Suprapubic skin (tissue), 4 donors: ENCODE results near the gene PRKRA. TPM values are rescaled to one million over a fixed set of nuclear protein-coding genes. Genes with fewer than 3 reads are reported as not detected.

ENCODE experiments used
- DNase-seq, 2 donors: peaks; one replicate each; pipeline ENCODE4 v3.0.0-alpha.2; 2019; ENCODE audit warnings: low spot score in 2 of 2
- H3K27ac ChIP-seq: fragments of 200-600 bp; sonication (generic); one replicate; pipeline ENCODE4 v1.5.1; 2019
- H3K27me3 ChIP-seq: fragments of 200-600 bp; sonication (generic); one replicate; pipeline ENCODE4 v1.5.1; 2019
- H3K36me3 ChIP-seq: fragments of 200-600 bp; sonication (generic); one replicate; pipeline ENCODE4 v1.5.1; 2019
- H3K4me1 ChIP-seq: fragments of 200-600 bp; sonication (generic); one replicate; pipeline ENCODE4 v1.5.1; 2019
- H3K4me3 ChIP-seq: fragments of 200-600 bp; sonication (generic); one replicate; pipeline ENCODE4 v1.5.1; 2019; ENCODE audit warnings: mild to moderate bottlenecking
- H3K9me3 ChIP-seq: fragments of 200-600 bp; sonication (generic); one replicate; pipeline ENCODE4 v1.5.1; 2019
- EP300 ChIP-seq: sonication (generic); formaldehyde crosslinking; IDR thresholded peaks from one replicate; pipeline ENCODE4 v1.6.1; 2017; ENCODE audit warnings: antibody characterized with exemption
- POLR2A ChIP-seq, 2 donors: fragments of 450-650 bp; IDR thresholded peaks; one replicate each; pipeline ENCODE4 v1.6.1; 2017; ENCODE audit warnings: antibody characterized with exemption in 2 of 2, mild to moderate bottlenecking in 2 of 2, moderate library complexity in 2 of 2
- POLR2AphosphoS5 ChIP-seq, 3 donors: sonication (generic); formaldehyde crosslinking; IDR thresholded peaks; one replicate each; pipeline ENCODE4 v1.6.1; 2017; ENCODE audit warnings: antibody characterized with exemption in 3 of 3
- WGBS: methylation state at CpG from one replicate; pipeline ENCODE4 v1.1.5; 2018; 5-methylcytosine and 5-hydroxymethylcytosine counted together
- total RNA-seq, 4 donors: library from RNA; depleted of rRNA; stranded (reverse); fragments of >200 nt; gene quantifications; one replicate each; pipeline ENCODE4 v1.1.0, GENCODE V29; 2016
- TF ChIP-seq, protein P1 (sequence below), 2 donors: fragments of 200-600 bp in 1 of 2; fragments of 450-650 bp in 1 of 2; sonication (generic) in 1 of 2; IDR thresholded peaks; one replicate each; pipeline ENCODE4 v1.5.1; 2016 to 2019; ENCODE audit warnings: antibody characterized with exemption in 2 of 2, mild to moderate bottlenecking in 1 of 2, moderate library complexity in 1 of 2

Gene PRKRA
- total RNA-seq, 4 donors from 2014 or later, result 48.7 to 83.2 (median 56.8) TPM

- 92% methylated on average over 2 of the region's 2 CpGs for WGBS
- Histone ChIP-seq H3K4me1 (no peaks in the 10 kb centered on the region), H3K36me3 (peaks cover under 1% of the 10 kb centered on the region), H3K27ac (no peak overlapping the region), H3K27me3 (no peaks in the 10 kb centered on the region), H3K4me3 (no peak overlapping the region), H3K9me3 (no peaks in the 10 kb centered on the region)
- DNase-seq, result no peak
- TF ChIP-seq, protein P1, sequence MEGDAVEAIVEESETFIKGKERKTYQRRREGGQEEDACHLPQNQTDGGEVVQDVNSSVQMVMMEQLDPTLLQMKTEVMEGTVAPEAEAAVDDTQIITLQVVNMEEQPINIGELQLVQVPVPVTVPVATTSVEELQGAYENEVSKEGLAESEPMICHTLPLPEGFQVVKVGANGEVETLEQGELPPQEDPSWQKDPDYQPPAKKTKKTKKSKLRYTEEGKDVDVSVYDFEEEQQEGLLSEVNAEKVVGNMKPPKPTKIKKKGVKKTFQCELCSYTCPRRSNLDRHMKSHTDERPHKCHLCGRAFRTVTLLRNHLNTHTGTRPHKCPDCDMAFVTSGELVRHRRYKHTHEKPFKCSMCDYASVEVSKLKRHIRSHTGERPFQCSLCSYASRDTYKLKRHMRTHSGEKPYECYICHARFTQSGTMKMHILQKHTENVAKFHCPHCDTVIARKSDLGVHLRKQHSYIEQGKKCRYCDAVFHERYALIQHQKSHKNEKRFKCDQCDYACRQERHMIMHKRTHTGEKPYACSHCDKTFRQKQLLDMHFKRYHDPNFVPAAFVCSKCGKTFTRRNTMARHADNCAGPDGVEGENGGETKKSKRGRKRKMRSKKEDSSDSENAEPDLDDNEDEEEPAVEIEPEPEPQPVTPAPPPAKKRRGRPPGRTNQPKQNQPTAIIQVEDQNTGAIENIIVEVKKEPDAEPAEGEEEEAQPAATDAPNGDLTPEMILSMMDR (IDR thresholded peaks at IDR 0.05), result no peak
- TF ChIP-seq POLR2AphosphoS5 (IDR thresholded peaks at IDR 0.05) (no peak), EP300 (no peak)
These were observed 55.7 kb downstream of the PRKRA start for GRCh38 chr2:178395295-178395694.

GRCh38 chr2:178394859-178395258, 56.1 kb downstream of the PRKRA start:
- no peaks in the 10 kb centered on the region for H3K9me3 ChIP-seq
- peaks cover 4% of the 10 kb centered on the region for H3K36me3 ChIP-seq
- H3K4me3 ChIP-seq, result no peak overlapping the region
- no peak overlapping the region for H3K27ac ChIP-seq
- no peaks in the 10 kb centered on the region for H3K27me3 ChIP-seq
- TF ChIP-seq EP300 (no peak), POLR2AphosphoS5 (IDR thresholded peaks at IDR 0.05) (no peak), POLR2A (IDR thresholded peaks at IDR 0.05) (no peak)
- TF ChIP-seq, protein P1 (IDR thresholded peaks at IDR 0.05), result no peak
- H3K4me1 ChIP-seq, result no peaks in the 10 kb centered on the region
- no peak for DNase-seq

DNA sequence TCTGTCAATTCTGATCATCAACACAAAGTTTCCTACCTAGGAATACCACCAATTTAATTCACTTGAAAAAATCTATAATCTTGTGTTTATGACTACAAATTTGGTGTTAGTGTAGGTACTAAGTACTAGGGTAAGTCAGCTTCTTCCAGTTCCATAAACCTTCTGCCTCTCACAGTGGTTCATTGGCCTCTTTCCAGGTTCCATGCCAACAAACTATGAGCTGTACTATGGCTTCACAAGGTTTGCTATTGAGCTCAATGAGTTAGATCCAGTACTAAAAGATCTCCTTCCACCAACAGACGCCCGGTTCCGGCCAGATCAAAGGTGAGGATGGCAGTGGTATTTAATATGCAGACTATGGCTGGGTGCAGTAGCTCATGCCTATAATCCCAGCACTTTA, 58.8 kb downstream of the PRKRA start:
- 94% methylated on average over 3 of the region's 3 CpGs for WGBS
- Histone ChIP-seq H3K9me3 (no peaks in the 10 kb centered on the region), H3K27me3 (no peaks in the 10 kb centered on the region), H3K4me3 (no peak overlapping the region), H3K27ac (no peak overlapping the region), H3K36me3 (peaks cover 11% of the 10 kb centered on the region), H3K4me1 (no peaks in the 10 kb centered on the region)
- TF ChIP-seq POLR2AphosphoS5 (IDR thresholded peaks at IDR 0.05) (no peak), EP300 (no peak), POLR2A (IDR thresholded peaks at IDR 0.05) (no peak)
- TF ChIP-seq, protein P1 (IDR thresholded peaks at IDR 0.05), result no peak
- DNase-seq, result no peak

GRCh38 chr2:178391701-178392100, 59.3 kb downstream of the PRKRA start:
- DNase-seq, result no peak
- H3K9me3 ChIP-seq, result no peaks in the 10 kb centered on the region
- 90% methylated on average over 4 of the region's 4 CpGs for WGBS
- H3K27me3 ChIP-seq, result no peaks in the 10 kb centered on the region
- no peak for TF ChIP-seq POLR2A (IDR thresholded peaks at IDR 0.05)
- no peak overlapping the region for H3K4me3 ChIP-seq
- H3K36me3 ChIP-seq, result peaks cover 11% of the 10 kb centered on the region
- H3K4me1 ChIP-seq, result no peaks in the 10 kb centered on the region
- no peak overlapping the region for H3K27ac ChIP-seq

DNA sequence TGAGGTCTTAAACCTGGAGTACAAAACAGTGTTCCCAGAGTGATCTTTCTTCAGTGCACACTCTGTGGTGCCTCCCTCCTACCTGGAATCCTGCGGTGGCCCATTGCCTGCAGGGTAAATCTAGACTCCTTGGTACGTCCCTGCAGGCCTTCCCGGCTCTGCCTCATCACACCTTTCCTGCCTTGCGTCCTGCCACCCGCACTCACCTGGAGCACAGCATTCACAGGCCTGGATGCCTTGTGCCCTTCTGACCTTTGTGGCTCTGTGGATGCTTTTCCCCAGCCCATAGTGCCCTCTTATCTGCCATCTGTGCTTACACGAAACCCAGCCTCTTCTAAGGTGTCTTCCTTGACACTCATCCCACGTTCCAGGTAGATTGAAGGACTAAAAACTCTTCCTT, 62.7 kb downstream of the PRKRA start:
- Histone ChIP-seq H3K9me3 (no peaks in the 10 kb centered on the region), H3K27ac (no peak overlapping the region), H3K4me1 (no peaks in the 10 kb centered on the region), H3K36me3 (peaks cover 11% of the 10 kb centered on the region), H3K4me3 (no peak overlapping the region), H3K27me3 (no peaks in the 10 kb centered on the region)
- 91% methylated on average over 7 of the region's 7 CpGs for WGBS
- TF ChIP-seq, protein P1 (IDR thresholded peaks at IDR 0.05), result no peak
- no peak for TF ChIP-seq POLR2AphosphoS5 (IDR thresholded peaks at IDR 0.05)
- TF ChIP-seq EP300, result no peak
- TF ChIP-seq POLR2A (IDR thresholded peaks at IDR 0.05), result no peak
- no peak for DNase-seq

- TF ChIP-seq, protein P1 (IDR thresholded peaks at IDR 0.05), result no peak
- no peak for TF ChIP-seq EP300
- TF ChIP-seq POLR2AphosphoS5 (IDR thresholded peaks at IDR 0.05), result no peak
- TF ChIP-seq POLR2A (IDR thresholded peaks at IDR 0.05), result no peak
- no peaks in the 10 kb centered on the region for H3K27me3 ChIP-seq
These were observed 63.9 kb downstream of the PRKRA start for GRCh38 chr2:178386986-178387597.

More at GRCh38 chr2:178386986-178387597, 63.9 kb downstream of the PRKRA start:
- Histone ChIP-seq H3K36me3 (peaks cover 11% of the 10 kb centered on the region), H3K27ac (no peak overlapping the region), H3K9me3 (no peaks in the 10 kb centered on the region), H3K4me3 (no peak overlapping the region), H3K4me1 (no peaks in the 10 kb centered on the region)
- WGBS, result 43% methylated on average over 1 of the region's 1 CpG
- DNase-seq, result no peak
